B cell (primary cell): ENCODE results near the gene GYS2. TPM values are rescaled to one million over a fixed set of nuclear protein-coding genes. Genes with fewer than 3 reads are reported as not detected.

Experiments
- ATAC-seq: fragments of 200-7000 bp; cut with Tn5 transposase; one replicate; pipeline ENCODE4 v1.10.0; 2021; ENCODE audit warnings: low read depth, mild to moderate bottlenecking, moderate number of reproducible peaks, moderate library complexity
- CTCF ChIA-PET: fragments of 350-600 bp; sonication (Branson Sonifier 250); formaldehyde crosslinking; loops from one replicate; lab custom pipeline; 2021; ENCODE audit warnings: antibody characterized with exemption, inconsistent platforms; lab: Charles Lee
- POLR2A ChIA-PET: fragments of 350-600 bp; sonication (Branson Sonifier 250); formaldehyde crosslinking; loops from one replicate; lab custom pipeline; 2021; ENCODE audit warnings: antibody characterized with exemption; lab: Charles Lee
- DNase-seq: peaks from one replicate; pipeline ENCODE4 v3.0.0; 2013
- H2AFZ ChIP-seq: 2 replicates; pipeline ENCODE4 v1.6.1; 2012; ENCODE audit warnings: mild to moderate bottlenecking, low read depth, low read length; ENCODE audit not compliant: insufficient read depth, poor library complexity, severe bottlenecking
- H3K27ac ChIP-seq, 2 donors: 1 replicate in 1 of 2; 2 replicates in 1 of 2; pipeline ENCODE4 v1.5.1; 2012 to 2013; ENCODE audit warnings: low read length in 2 of 2, mild to moderate bottlenecking in 2 of 2, moderate library complexity in 1 of 2
- H3K27me3 ChIP-seq, 4 experiments: fragments of 200-600 bp in 1 of 4; sonication (generic) in 1 of 4; replicated peaks in 1 of 4; 1 replicate in 2 of 4; 2 replicates in 2 of 4; pipeline versions ENCODE4 v1.6.1 to v1.7.0; 2013 to 2016; ENCODE audit warnings: low read length in 3 of 4, mild to moderate bottlenecking in 2 of 4, mixed read lengths in 1 of 4, moderate library complexity in 1 of 4; ENCODE audit not compliant: insufficient read depth in 4 of 4, control insufficient read depth in 3 of 4; ENCODE audit errors: control extremely low read depth in 1 of 4
- H3K36me3 ChIP-seq, 2 experiments: replicated peaks in 1 of 2; 1 replicate in 1 of 2; 2 replicates in 1 of 2; pipeline versions ENCODE4 v1.6.1 to v1.7.1; 2013; ENCODE audit warnings: low read length in 1 of 2; ENCODE audit not compliant: insufficient read depth in 2 of 2, control insufficient read depth in 1 of 2; ENCODE audit errors: control extremely low read depth in 1 of 2, extremely low read depth in 1 of 2
- H3K4me1 ChIP-seq, 2 donors: fragments of 200-600 bp in 1 of 2; sonication (generic) in 1 of 2; 1 replicate in 1 of 2; 2 replicates in 1 of 2; pipeline versions ENCODE4 v1.5.1 to v1.6.1; 2013 to 2017; ENCODE audit warnings: low read length in 2 of 2; ENCODE audit not compliant: control insufficient read depth in 2 of 2, insufficient read depth in 2 of 2
- H3K4me2 ChIP-seq: replicated peaks from 2 replicates; pipeline ENCODE3; 2012; ENCODE audit warnings: mild to moderate bottlenecking, low read depth, low read length; ENCODE audit not compliant: poor library complexity, severe bottlenecking
- H3K4me3 ChIP-seq, 5 experiments: fragments of 200-600 bp in 1 of 5; sonication (generic) in 1 of 5; 1 replicate in 3 of 5; 2 replicates in 2 of 5; pipeline versions ENCODE4 v1.5.1 to v1.7.0; 2011 to 2016; ENCODE audit warnings: low read length in 4 of 5, mild to moderate bottlenecking in 4 of 5, low read depth in 2 of 5, control low read depth in 1 of 5, moderate library complexity in 1 of 5; ENCODE audit not compliant: insufficient read depth in 1 of 5; ENCODE audit errors: control extremely low read depth in 1 of 5, extremely low read depth in 1 of 5
- H3K79me2 ChIP-seq: fragments of 200-600 bp; sonication (generic); one replicate; pipeline ENCODE4 v1.6.0; 2016; ENCODE audit warnings: low read length; ENCODE audit not compliant: control insufficient read depth, insufficient read depth
- H3K9ac ChIP-seq: fragments of 200-600 bp; sonication (generic); 2 replicates; pipeline ENCODE4 v1.6.1; 2017; ENCODE audit warnings: mild to moderate bottlenecking, low read length, moderate library complexity
- H3K9me3 ChIP-seq, 3 donors: one replicate each; pipeline versions ENCODE4 v1.6.1 to v1.7.1; 2013; ENCODE audit warnings: low read length in 2 of 3; ENCODE audit not compliant: control insufficient read depth in 2 of 3, insufficient read depth in 1 of 3; ENCODE audit errors: control extremely low read depth in 1 of 3
- H4K20me1 ChIP-seq: 2 replicates; pipeline ENCODE4 v1.6.0; 2012; ENCODE audit warnings: mild to moderate bottlenecking, low read length; ENCODE audit not compliant: insufficient read depth, control insufficient read depth, poor library complexity, severe bottlenecking
- H3K27ac Mint-ChIP-seq: one replicate; pipeline ENCODE4 v1.8.0; 2021; ENCODE audit warnings: mixed read lengths
- H3K27me3 Mint-ChIP-seq: one replicate; pipeline ENCODE4 v1.8.0; 2021; ENCODE audit warnings: mixed read lengths
- H3K4me1 Mint-ChIP-seq: one replicate; pipeline ENCODE4 v1.8.0; 2021; ENCODE audit warnings: mixed read lengths
- H3K4me3 Mint-ChIP-seq: one replicate; pipeline ENCODE4 v1.8.0; 2021; ENCODE audit warnings: mixed read lengths
- H3K9me3 Mint-ChIP-seq: one replicate; pipeline ENCODE4 v1.8.0; 2022; ENCODE audit warnings: mixed read lengths; ENCODE audit not compliant: insufficient read depth
- CTCF ChIP-seq: fragments of 200-600 bp; IDR thresholded peaks from one replicate; pipeline ENCODE4 v1.8.0; 2022; ENCODE audit warnings: antibody characterized with exemption, mild to moderate bottlenecking
- EZH2 ChIP-seq: IDR thresholded peaks from 2 replicates; pipeline ENCODE4 v1.6.1; 2012; ENCODE audit warnings: borderline replicate concordance, low read depth, mild to moderate bottlenecking, moderate library complexity, low read length; ENCODE audit not compliant: insufficient read depth, poor library complexity, severe bottlenecking
- WGBS: methylation state at CpG from one replicate; pipeline ENCODE4 v1.1.5; 2013; ENCODE audit warnings: missing lambda C conversion rate; ENCODE audit not compliant: insufficient coverage; 5-methylcytosine and 5-hydroxymethylcytosine counted together
- intact Hi-C: fragments of 100-400 bp; cut with micrococcal nuclease; formaldehyde crosslinking; loops from one replicate; pipeline ENCODE4 v1.10.0; 2022
- polyA plus RNA-seq: library from polyadenylated mRNA; depleted of rRNA; stranded (reverse); fragments of >200 nt; gene quantifications from 2 replicates; pipeline ENCODE4 v1.2.3, GENCODE V29; 2012
- total RNA-seq, 2 donors: library from RNA; stranded (reverse); fragments of 120-200 nt in 1 of 2; gene quantifications; 1 replicate in 1 of 2; 2 replicates in 1 of 2; pipeline versions ENCODE4 v1.2.3 to v1.2.4, GENCODE V29; 2013 to 2022

GYS2 gene
- total and polyA plus RNA-seq, 2 donors (not counting 1 experiment from before 2014, with no cell fraction given) = not detected

- H2AFZ ChIP-seq = no peak overlapping the region
- Mint-ChIP-seq H3K9me3 (no peaks in the 10 kb centered on the region), H3K27me3 (no peaks in the 10 kb centered on the region), H3K27ac (no peak overlapping the region), H3K4me3 (no peak overlapping the region), H3K4me1 (no peaks in the 10 kb centered on the region)
- H3K4me2 ChIP-seq = no peak overlapping the region
- H3K4me1 ChIP-seq = no peaks in the 10 kb centered on the region
- no peak overlapping the region for H3K27ac ChIP-seq
- H3K36me3 ChIP-seq = peaks cover 10 to 20% of the 10 kb centered on the region in 2 experiments
- no peaks in the 10 kb centered on the region for H3K27me3 ChIP-seq
- H3K9ac ChIP-seq = no peak overlapping the region
- WGBS = no CpG with 5 or more reads among the region's 3 CpGs
- no peak overlapping the region for H3K4me3 ChIP-seq
- ChIA-PET CTCF (no interaction called here), POLR2A (no interaction called here)
- no peak for DNase-seq
- TF ChIP-seq EZH2 (no peak), CTCF (no peak)
- no peaks in the 10 kb centered on the region for H3K9me3 ChIP-seq
- H3K79me2 ChIP-seq = no peaks in the 10 kb centered on the region
- intact Hi-C loops = no loop called here
- no peaks in the 10 kb centered on the region for H4K20me1 ChIP-seq
- no peak for ATAC-seq
Observed at GRCh38 chr12:21518451-21518850, 86.2 kb downstream of the GYS2 start.

- Mint-ChIP-seq H3K4me3 (no peak overlapping the region), H3K9me3 (no peaks in the 10 kb centered on the region), H3K27me3 (no peaks in the 10 kb centered on the region), H3K4me1 (peaks cover 2% of the 10 kb centered on the region), H3K27ac (no peak overlapping the region)
- H3K27me3 ChIP-seq = no peaks in the 10 kb centered on the region
- H3K4me3 ChIP-seq = no peak overlapping the region
- no peak overlapping the region for H3K4me2 ChIP-seq
- no peaks in the 10 kb centered on the region for H3K9me3 ChIP-seq
- ATAC-seq = no peak
- no peak overlapping the region for H3K27ac ChIP-seq
- no peaks in the 10 kb centered on the region for H4K20me1 ChIP-seq
- peaks cover 11 to 37% of the 10 kb centered on the region in 2 experiments for H3K36me3 ChIP-seq
- DNase-seq = no peak
- no peak overlapping the region for H3K9ac ChIP-seq
- intact Hi-C loops = no loop called here
- no peaks in the 10 kb centered on the region for H3K4me1 ChIP-seq
- TF ChIP-seq EZH2 = no peak
- no peak for TF ChIP-seq CTCF
- no peaks in the 10 kb centered on the region for H3K79me2 ChIP-seq
- WGBS = no CpG with 5 or more reads among the region's 2 CpGs
- CTCF ChIA-PET = interaction anchor here (1.6 kb wide), 1 partner anchor 11 kb away, joined by 5 read pairs; no protein-coding TSS in a partner anchor
- no peak overlapping the region for H2AFZ ChIP-seq
- POLR2A ChIA-PET = no interaction called here
Observed at GRCh38 chr12:21516281-21516680, 88.4 kb downstream of the GYS2 start.
